Measurements from ENCODE around the gene PASD1. TPM values are rescaled to one million over a fixed set of nuclear protein-coding genes. Genes with fewer than 3 reads are reported as not detected.

PASD1 gene
- total and polyA plus RNA-seq, 8 donors: 0.04 to 0.20 (median 0.09) TPM; not detected in 3

DNA sequence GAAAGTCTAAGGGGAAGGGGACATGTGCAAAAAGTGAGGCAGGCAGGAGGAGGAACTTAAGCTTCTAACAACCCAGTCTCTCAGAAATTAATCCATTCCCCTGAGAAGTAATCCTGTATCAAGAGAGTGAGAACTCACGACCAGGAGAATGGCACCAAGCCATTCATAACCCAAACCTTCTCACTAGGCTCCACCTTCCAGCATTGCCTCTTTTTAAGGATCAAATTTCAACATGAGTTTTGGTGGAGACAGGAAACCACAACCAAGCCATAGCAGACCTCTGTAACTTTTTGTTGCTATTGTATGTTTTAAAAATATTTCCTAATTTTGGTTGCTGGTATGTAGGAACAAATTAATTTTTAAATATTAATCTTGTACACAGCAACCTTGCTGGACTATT lies 32.8 kb downstream of the PASD1 start:
- ATAC-seq (no peak), DNase-seq (no peak)
- H3K27ac ChIP-seq: no peak overlapping the region
- H3K4me1 ChIP-seq: no peaks in the 10 kb centered on the region
- TF ChIP-seq, protein P1, sequence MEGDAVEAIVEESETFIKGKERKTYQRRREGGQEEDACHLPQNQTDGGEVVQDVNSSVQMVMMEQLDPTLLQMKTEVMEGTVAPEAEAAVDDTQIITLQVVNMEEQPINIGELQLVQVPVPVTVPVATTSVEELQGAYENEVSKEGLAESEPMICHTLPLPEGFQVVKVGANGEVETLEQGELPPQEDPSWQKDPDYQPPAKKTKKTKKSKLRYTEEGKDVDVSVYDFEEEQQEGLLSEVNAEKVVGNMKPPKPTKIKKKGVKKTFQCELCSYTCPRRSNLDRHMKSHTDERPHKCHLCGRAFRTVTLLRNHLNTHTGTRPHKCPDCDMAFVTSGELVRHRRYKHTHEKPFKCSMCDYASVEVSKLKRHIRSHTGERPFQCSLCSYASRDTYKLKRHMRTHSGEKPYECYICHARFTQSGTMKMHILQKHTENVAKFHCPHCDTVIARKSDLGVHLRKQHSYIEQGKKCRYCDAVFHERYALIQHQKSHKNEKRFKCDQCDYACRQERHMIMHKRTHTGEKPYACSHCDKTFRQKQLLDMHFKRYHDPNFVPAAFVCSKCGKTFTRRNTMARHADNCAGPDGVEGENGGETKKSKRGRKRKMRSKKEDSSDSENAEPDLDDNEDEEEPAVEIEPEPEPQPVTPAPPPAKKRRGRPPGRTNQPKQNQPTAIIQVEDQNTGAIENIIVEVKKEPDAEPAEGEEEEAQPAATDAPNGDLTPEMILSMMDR (IDR thresholded peaks at IDR 0.05): no peak
- H3K9me3 ChIP-seq: no peaks in the 10 kb centered on the region
- intact Hi-C loops (cut with DNase I): no loop called here
- no peaks in the 10 kb centered on the region for H3K36me3 ChIP-seq
- no peak overlapping the region for H3K4me3 ChIP-seq
- H3K27me3 ChIP-seq: no peaks in the 10 kb centered on the region

DNA sequence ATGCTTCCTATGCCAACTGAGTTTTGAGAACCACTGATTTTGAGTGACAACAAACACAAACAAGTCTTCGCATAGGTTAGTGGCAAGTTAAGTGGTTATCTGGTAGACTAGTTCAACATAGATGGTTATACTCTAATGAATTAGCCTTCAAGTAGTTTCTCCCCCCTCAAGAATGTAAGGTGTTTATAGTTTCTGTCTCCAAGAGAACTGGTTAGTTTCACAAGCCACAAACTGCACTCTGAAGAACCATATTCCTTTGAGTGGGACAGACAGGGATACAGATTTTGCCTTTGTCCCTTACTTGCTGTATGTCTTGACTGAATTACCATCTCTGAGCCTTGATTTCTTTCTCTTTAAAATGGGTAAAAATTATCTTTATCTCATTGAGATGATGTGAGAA lies 41.5 kb downstream of the PASD1 start:
- intact Hi-C loops (cut with DNase I): no loop called here
- Histone ChIP-seq H3K36me3 (no peaks in the 10 kb centered on the region), H3K27ac (no peak overlapping the region), H3K4me3 (no peak overlapping the region), H3K27me3 (no peaks in the 10 kb centered on the region), H3K4me1 (no peaks in the 10 kb centered on the region), H3K9me3 (no peaks in the 10 kb centered on the region)
- TF ChIP-seq, protein P1 (IDR thresholded peaks at IDR 0.05): no peak
- DNase-seq (no peak), ATAC-seq (no peak)

DNA sequence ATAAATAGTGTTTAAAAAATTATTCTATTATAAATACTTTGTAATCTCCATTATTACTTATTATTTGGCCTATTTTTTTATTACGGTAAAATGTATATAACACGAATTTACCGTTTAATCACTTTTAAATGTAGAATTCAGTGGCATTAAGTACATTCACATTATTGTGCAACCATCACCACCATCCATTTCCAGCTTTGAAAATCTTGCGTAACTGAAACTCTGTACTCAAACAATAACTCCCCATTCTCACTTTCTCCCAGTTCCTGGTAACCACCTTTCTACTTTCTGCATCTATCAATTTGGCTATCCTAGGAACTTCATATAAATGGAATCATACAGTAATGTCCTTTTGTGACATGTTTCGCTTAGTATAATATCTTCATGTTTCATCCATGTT lies 45.7 kb downstream of the PASD1 start:
- intact Hi-C loops (cut with DNase I): no loop called here
- ATAC-seq (no peak), DNase-seq (no peak)
- TF ChIP-seq, protein P1 (IDR thresholded peaks at IDR 0.05): no peak
- Histone ChIP-seq H3K9me3 (no peaks in the 10 kb centered on the region), H3K4me3 (no peak overlapping the region), H3K36me3 (no peaks in the 10 kb centered on the region), H3K27me3 (no peaks in the 10 kb centered on the region), H3K27ac (no peak overlapping the region), H3K4me1 (no peaks in the 10 kb centered on the region)

DNA sequence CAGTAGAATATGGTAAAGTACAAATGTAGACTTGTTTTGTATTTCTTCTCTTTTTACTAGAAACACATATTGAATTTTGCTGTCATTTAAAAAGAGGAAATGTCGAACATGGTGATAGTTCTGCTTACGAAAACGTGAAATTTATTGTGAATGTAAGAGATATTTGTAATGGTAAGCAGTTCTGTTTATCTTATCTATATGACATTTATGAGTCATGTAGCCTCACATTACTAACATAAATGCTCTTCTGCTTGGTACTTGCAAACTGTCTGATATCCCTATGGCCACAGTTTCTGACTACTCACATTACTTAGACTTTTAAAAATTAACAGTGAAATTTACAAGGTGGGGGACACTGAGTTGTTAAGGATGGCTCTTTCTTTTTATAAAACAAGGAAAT lies 57.9 kb downstream of the PASD1 start:
- DNase-seq (no peak), ATAC-seq (no peak)
- no peak overlapping the region for H3K27ac ChIP-seq
- no peaks in the 10 kb centered on the region for H3K4me1 ChIP-seq
- H3K4me3 ChIP-seq: no peak overlapping the region
- TF ChIP-seq, protein P1 (IDR thresholded peaks at IDR 0.05): no peak
- H3K9me3 ChIP-seq: no peaks in the 10 kb centered on the region
- no peaks in the 10 kb centered on the region for H3K27me3 ChIP-seq
- intact Hi-C loops (cut with DNase I): no loop called here
- no peaks in the 10 kb centered on the region for H3K36me3 ChIP-seq

DNA sequence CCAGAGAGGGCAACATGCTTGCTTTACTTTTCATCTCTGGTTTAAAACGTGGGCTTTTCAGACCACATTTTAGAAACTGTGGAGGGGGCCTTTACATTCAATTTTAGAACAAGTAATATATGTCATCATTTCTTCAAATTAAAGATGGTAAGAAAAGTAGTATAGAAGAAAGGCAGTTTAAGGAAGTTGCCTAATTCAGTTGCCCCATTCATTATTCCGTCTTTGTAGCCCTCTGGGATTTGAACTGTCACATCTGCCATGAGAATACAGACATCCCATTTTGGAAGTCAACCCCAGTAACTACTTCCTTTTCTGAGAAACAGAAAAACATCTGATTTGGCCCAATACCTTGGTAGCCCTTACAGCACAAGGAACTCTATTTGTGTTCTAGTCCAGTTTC lies 61.2 kb downstream of the PASD1 start:
- H3K4me3 ChIP-seq: no peak overlapping the region
- ATAC-seq: no peak
- DNase-seq: no peak
- no peaks in the 10 kb centered on the region for H3K4me1 ChIP-seq
- TF ChIP-seq, protein P1 (IDR thresholded peaks at IDR 0.05): no peak
- no peaks in the 10 kb centered on the region for H3K27me3 ChIP-seq
- H3K36me3 ChIP-seq: no peaks in the 10 kb centered on the region
- no peak overlapping the region for H3K27ac ChIP-seq
- intact Hi-C loops (cut with DNase I): no loop called here
- H3K9me3 ChIP-seq: no peaks in the 10 kb centered on the region

Data from left lung (tissue), 10 donors.